Ovary (tissue), 9 donors: ENCODE measurements around the gene ITGAX. TPM values are rescaled to one million over a fixed set of nuclear protein-coding genes. Genes with fewer than 3 reads are reported as not detected.

Experiments
- DNase-seq, 5 donors: peaks; one replicate each; pipeline ENCODE4 v3.0.0-alpha.2; 2019 to 2020
- H3K27ac ChIP-seq, 2 donors: fragments of 200-600 bp; one replicate each; pipeline versions ENCODE4 v1.5.1 to v1.8.0; 2019 to 2022
- H3K27me3 ChIP-seq: fragments of 200-600 bp; one replicate; pipeline ENCODE4 v1.8.0; 2022
- H3K36me3 ChIP-seq: fragments of 200-600 bp; sonication (generic); one replicate; pipeline ENCODE4 v1.5.1; 2019
- H3K4me1 ChIP-seq: one replicate; pipeline ENCODE4 v1.8.1; 2013; ENCODE audit warnings: mild to moderate bottlenecking, moderate library complexity; ENCODE audit not compliant: insufficient read depth
- H3K4me3 ChIP-seq: fragments of 200-600 bp; sonication (generic); one replicate; pipeline ENCODE4 v1.5.1; 2017
- H3K9me3 ChIP-seq, 2 donors: fragments of 200-600 bp in 1 of 2; sonication (generic) in 1 of 2; one replicate each; pipeline versions ENCODE4 v1.5.1 to v1.8.1; 2013 to 2019; ENCODE audit warnings: mild to moderate bottlenecking in 1 of 2, moderate library complexity in 1 of 2
- CTCF ChIP-seq, 3 donors: fragments of 450-650 bp in 2 of 3; fragments of 200-600 bp in 1 of 3; IDR thresholded peaks; one replicate each; pipeline versions ENCODE4 v1.5.1 to v1.8.0; 2016 to 2022; ENCODE audit warnings: antibody characterized with exemption in 3 of 3, mild to moderate bottlenecking in 1 of 3
- EP300 ChIP-seq: sonication (generic); formaldehyde crosslinking; IDR thresholded peaks from one replicate; pipeline ENCODE4 v1.6.1; 2017; ENCODE audit warnings: antibody characterized with exemption
- POLR2A ChIP-seq: fragments of 450-650 bp; IDR thresholded peaks from one replicate; pipeline ENCODE4 v1.6.1; 2017; ENCODE audit warnings: antibody characterized with exemption, mild to moderate bottlenecking, moderate library complexity
- WGBS, 3 donors: extraction: QIAGEN DNeasy Blood & Tissue Kit in 1 of 3; methylation state at CpG; one replicate each; pipeline versions ENCODE4 v1.1.5 to v1.1.7; 2013 to 2017; 5-methylcytosine and 5-hydroxymethylcytosine counted together
- intact Hi-C, 4 donors: fragments of 100-400 bp; cut with DNase I; formaldehyde crosslinking; loops; one replicate each; pipeline versions ENCODE4 v1.11.0 to v1.15.1; 2022 to 2023
- polyA plus RNA-seq, 2 donors: library from polyadenylated mRNA; stranded (reverse); fragments of 200-250 nt in 1 of 2; fragments of 350-450 nt in 1 of 2; fragmentation: Illumina TruSeq in 1 of 2; extraction: RNeasy Lipid Tissue Mini Kit (QIAGEN cat#74804) in 1 of 2; gene quantifications; one replicate each; pipeline ENCODE4 v1.2.3, GENCODE V29; 2013 to 2014
- total RNA-seq, 7 donors: library from RNA; depleted of rRNA in 2 of 7; stranded (reverse); fragments of >200 nt in 2 of 7; fragmentation: NEBNext Ultra II Directional in 3 of 7; extraction: Animal tissue kit (Norgen Biotek cat#: 25700) in 3 of 7; gene quantifications; one replicate each; pipeline versions ENCODE4 v1.1.0 to v1.2.4, GENCODE V29; 2016 to 2023
- donor health status: DM: no; HTN: no; CAD: no; lungs with moderate emphysema.
- donor health status: DM: no; HTN: no; CAD: no.
- donor health status: Bipolar disorder and iron deficiency.
- donor health status: DM: yes; HTN: yes; CAD: no.
- donor health status: DM: no; HTN: no; CAD: no.
- donor health status: DM: yes; HTN: yes; CAD: no.

ITGAX gene
- total and polyA plus RNA-seq, 9 donors: 0.56 to 13.9 (median 2.0) TPM

GRCh38 chr16:31329671-31330552, 25.1 kb upstream of the ITGAX start:
- Histone ChIP-seq H3K4me1 (no peaks in the 10 kb centered on the region), H3K36me3 (no peaks in the 10 kb centered on the region), H3K27me3 (no peaks in the 10 kb centered on the region), H3K4me3 (no peak overlapping the region), H3K27ac (no peak overlapping the region), H3K9me3 (no peaks in the 10 kb centered on the region)
- intact Hi-C loops: no loop called here
- DNase-seq: no peak
- TF ChIP-seq EP300 (no peak), CTCF (IDR thresholded peaks at IDR 0.05) (no peak), POLR2A (no peak)
- 20 to 24% (median 20%) methylated on average over 39 of the region's 39 CpGs for WGBS, 3 donors

GRCh38 chr16:31330553-31330890, 24.5 kb upstream of the ITGAX start:
- intact Hi-C loops: no loop called here
- no peak overlapping the region for H3K27ac ChIP-seq
- no peaks in the 10 kb centered on the region for H3K4me1 ChIP-seq
- H3K27me3 ChIP-seq: no peaks in the 10 kb centered on the region
- H3K4me3 ChIP-seq: no peak overlapping the region
- H3K36me3 ChIP-seq: no peaks in the 10 kb centered on the region
- no peak for DNase-seq
- 16 to 25% (median 20%) methylated on average over 8 of the region's 8 CpGs for WGBS, 3 donors
- H3K9me3 ChIP-seq: no peaks in the 10 kb centered on the region
- TF ChIP-seq POLR2A (no peak), CTCF (IDR thresholded peaks at IDR 0.05) (no peak), EP300 (no peak)

- WGBS, 3 donors: 2 to 5% (median 3%) methylated on average over 32 to 46 of the region's 46 CpGs
- no peak for DNase-seq
- no peak overlapping the region for H3K4me3 ChIP-seq
- no peaks in the 10 kb centered on the region for H3K9me3 ChIP-seq
- no peak overlapping the region for H3K27ac ChIP-seq
- H3K27me3 ChIP-seq: no peaks in the 10 kb centered on the region
- TF ChIP-seq CTCF (IDR thresholded peaks at IDR 0.05): no peak
- TF ChIP-seq EP300: no peak
- TF ChIP-seq POLR2A: no peak
- H3K4me1 ChIP-seq: no peaks in the 10 kb centered on the region
- intact Hi-C loops: no loop called here
- no peaks in the 10 kb centered on the region for H3K36me3 ChIP-seq
These were observed 23.7 kb upstream of the ITGAX start for GRCh38 chr16:31331141-31331764.

- no peaks in the 10 kb centered on the region for H3K4me1 ChIP-seq
- H3K36me3 ChIP-seq: no peaks in the 10 kb centered on the region
- H3K27ac ChIP-seq: no peak overlapping the region
- 69 to 74% (median 72%) methylated on average over 23 of the region's 23 CpGs for WGBS, 3 donors
- no peak for DNase-seq
- no peaks in the 10 kb centered on the region for H3K9me3 ChIP-seq
- no peak for TF ChIP-seq CTCF (IDR thresholded peaks at IDR 0.05)
- no peak for TF ChIP-seq POLR2A
- TF ChIP-seq EP300: no peak
- intact Hi-C loops: no loop called here
- H3K27me3 ChIP-seq: no peaks in the 10 kb centered on the region
- no peak overlapping the region for H3K4me3 ChIP-seq
These were observed 23.1 kb upstream of the ITGAX start for GRCh38 chr16:31331807-31332301.
